ENCODE measurements around the gene POTEM.
"Not testable (repeated sequence)": the region's sequence is repeated elsewhere in the genome, so short reads cannot be mapped to it uniquely, and the experiment has no call there.

The POTEM gene

GRCh38 chr14:18963276-18963675 is 4.0 kb upstream of the POTEM start:
- not testable (repeated sequence) for H3K27me3 ChIP-seq (ENCODE audit: control insufficient read depth, insufficient read depth, low read length); H2AFZ ChIP-seq; H3K79me2 ChIP-seq; H3K9me3 ChIP-seq (ENCODE audit: control insufficient read depth, low read length); H3K36me3 ChIP-seq (ENCODE audit: control insufficient read depth, insufficient read depth, low read length); H3K27ac ChIP-seq; H3K4me2 ChIP-seq (ENCODE audit: low read length); H3K9ac ChIP-seq; H3K4me3 ChIP-seq (ENCODE audit: low read depth, low read length); H3K4me1 ChIP-seq

- H3K79me2 ChIP-seq; H2AFZ ChIP-seq; H3K4me3 ChIP-seq (ENCODE audit: low read depth, low read length); H3K27ac ChIP-seq; H3K4me2 ChIP-seq (ENCODE audit: low read length); H3K4me1 ChIP-seq; H3K9me3 ChIP-seq (ENCODE audit: control insufficient read depth, low read length); H3K36me3 ChIP-seq (ENCODE audit: control insufficient read depth, insufficient read depth, low read length); H3K27me3 ChIP-seq (ENCODE audit: control insufficient read depth, insufficient read depth, low read length); H3K9ac ChIP-seq: not testable (repeated sequence)
Observed at GRCh38 chr14:18964878-18965277, 2.4 kb upstream of the POTEM start.

- not testable (repeated sequence) for H3K4me1 ChIP-seq; H3K27me3 ChIP-seq (ENCODE audit: control insufficient read depth, insufficient read depth, low read length); H3K4me2 ChIP-seq (ENCODE audit: low read length); H3K4me3 ChIP-seq (ENCODE audit: low read depth, low read length); H3K79me2 ChIP-seq; H3K9me3 ChIP-seq (ENCODE audit: control insufficient read depth, low read length); H3K27ac ChIP-seq; H2AFZ ChIP-seq; H3K9ac ChIP-seq; H3K36me3 ChIP-seq (ENCODE audit: control insufficient read depth, insufficient read depth, low read length)
Observed at GRCh38 chr14:19002566-19002965, 35.3 kb downstream of the POTEM start.

GRCh38 chr14:19006490-19006889 is 39.3 kb downstream of the POTEM start:
- H3K4me3 ChIP-seq (ENCODE audit: low read depth, low read length); H3K9me3 ChIP-seq (ENCODE audit: control insufficient read depth, low read length); H3K9ac ChIP-seq; H3K27ac ChIP-seq; H3K27me3 ChIP-seq (ENCODE audit: control insufficient read depth, insufficient read depth, low read length); H3K4me2 ChIP-seq (ENCODE audit: low read length); H2AFZ ChIP-seq; H3K79me2 ChIP-seq; H3K4me1 ChIP-seq; H3K36me3 ChIP-seq (ENCODE audit: control insufficient read depth, insufficient read depth, low read length): not testable (repeated sequence)

GRCh38 chr14:19007678-19008077 is 40.4 kb downstream of the POTEM start:
- not testable (repeated sequence) for H3K9me3 ChIP-seq (ENCODE audit: control insufficient read depth, low read length); H3K9ac ChIP-seq; H3K4me1 ChIP-seq; H2AFZ ChIP-seq; H3K4me2 ChIP-seq (ENCODE audit: low read length); H3K27me3 ChIP-seq (ENCODE audit: control insufficient read depth, insufficient read depth, low read length); H3K36me3 ChIP-seq (ENCODE audit: control insufficient read depth, insufficient read depth, low read length); H3K79me2 ChIP-seq; H3K27ac ChIP-seq; H3K4me3 ChIP-seq (ENCODE audit: low read depth, low read length)

- H3K27me3 ChIP-seq (ENCODE audit: control insufficient read depth, insufficient read depth, low read length); H3K4me1 ChIP-seq; H3K4me2 ChIP-seq (ENCODE audit: low read length); H3K36me3 ChIP-seq (ENCODE audit: control insufficient read depth, insufficient read depth, low read length); H3K9me3 ChIP-seq (ENCODE audit: control insufficient read depth, low read length); H3K4me3 ChIP-seq (ENCODE audit: low read depth, low read length); H3K79me2 ChIP-seq; H2AFZ ChIP-seq; H3K27ac ChIP-seq; H3K9ac ChIP-seq: not testable (repeated sequence)
Observed at GRCh38 chr14:19011029-19011428, 43.8 kb downstream of the POTEM start.

- H3K4me1 ChIP-seq; H3K27me3 ChIP-seq (ENCODE audit: control insufficient read depth, insufficient read depth, low read length); H3K9ac ChIP-seq; H3K9me3 ChIP-seq (ENCODE audit: control insufficient read depth, low read length); H3K27ac ChIP-seq; H3K36me3 ChIP-seq (ENCODE audit: control insufficient read depth, insufficient read depth, low read length); H2AFZ ChIP-seq; H3K4me3 ChIP-seq (ENCODE audit: low read depth, low read length); H3K79me2 ChIP-seq; H3K4me2 ChIP-seq (ENCODE audit: low read length): not testable (repeated sequence)
Observed at GRCh38 chr14:19011703-19012102, 44.5 kb downstream of the POTEM start.

GRCh38 chr14:19015185-19015584 is 48.0 kb downstream of the POTEM start:
- not testable (repeated sequence) for H3K79me2 ChIP-seq; H2AFZ ChIP-seq; H3K4me2 ChIP-seq (ENCODE audit: low read length); H3K36me3 ChIP-seq (ENCODE audit: control insufficient read depth, insufficient read depth, low read length); H3K4me1 ChIP-seq; H3K4me3 ChIP-seq (ENCODE audit: low read depth, low read length); H3K9me3 ChIP-seq (ENCODE audit: control insufficient read depth, low read length); H3K27me3 ChIP-seq (ENCODE audit: control insufficient read depth, insufficient read depth, low read length); H3K27ac ChIP-seq; H3K9ac ChIP-seq

- H3K79me2 ChIP-seq; H3K4me2 ChIP-seq (ENCODE audit: low read length); H3K4me3 ChIP-seq (ENCODE audit: low read depth, low read length); H3K9ac ChIP-seq; H2AFZ ChIP-seq; H3K27me3 ChIP-seq (ENCODE audit: control insufficient read depth, insufficient read depth, low read length); H3K9me3 ChIP-seq (ENCODE audit: control insufficient read depth, low read length); H3K27ac ChIP-seq; H3K36me3 ChIP-seq (ENCODE audit: control insufficient read depth, insufficient read depth, low read length); H3K4me1 ChIP-seq: not testable (repeated sequence)
Observed at GRCh38 chr14:19025080-19025589, 57.9 kb downstream of the POTEM start.

GRCh38 chr14:19026649-19027351 is 59.6 kb downstream of the POTEM start:
- H3K9me3 ChIP-seq (ENCODE audit: control insufficient read depth, low read length); H3K36me3 ChIP-seq (ENCODE audit: control insufficient read depth, insufficient read depth, low read length); H3K79me2 ChIP-seq; H3K4me2 ChIP-seq (ENCODE audit: low read length); H3K27ac ChIP-seq; H3K4me1 ChIP-seq; H3K9ac ChIP-seq; H2AFZ ChIP-seq; H3K27me3 ChIP-seq (ENCODE audit: control insufficient read depth, insufficient read depth, low read length); H3K4me3 ChIP-seq (ENCODE audit: low read depth, low read length): not testable (repeated sequence)

GRCh38 chr14:19027895-19028294 is 60.7 kb downstream of the POTEM start:
- not testable (repeated sequence) for H3K4me1 ChIP-seq, H2AFZ ChIP-seq

More at GRCh38 chr14:19027895-19028294, 60.7 kb downstream of the POTEM start:
- H3K4me2 ChIP-seq (ENCODE audit: low read length); H3K9ac ChIP-seq; H3K9me3 ChIP-seq (ENCODE audit: control insufficient read depth, low read length); H3K4me3 ChIP-seq (ENCODE audit: low read depth, low read length); H3K36me3 ChIP-seq (ENCODE audit: control insufficient read depth, insufficient read depth, low read length); H3K79me2 ChIP-seq; H3K27ac ChIP-seq; H3K27me3 ChIP-seq (ENCODE audit: control insufficient read depth, insufficient read depth, low read length): not testable (repeated sequence)
